D721Med (cell line): ENCODE measurements around the gene LRRC41.

Experiments
- DNase-seq: peaks from one replicate; pipeline ENCODE4 v3.0.0; 2011; ENCODE audit warnings: low spot score; ENCODE audit not compliant: insufficient read length
- FAIRE-seq: peaks from 2 replicates; lab custom pipeline; 2011; peaks lifted over from hg19 to GRCh38; lab: Jason Lieb, UNC
- CTCF ChIP-seq: IDR thresholded peaks from 2 replicates; pipeline ENCODE4 v1.5.1; 2012; ENCODE audit warnings: mild to moderate bottlenecking, control low read depth; ENCODE audit not compliant: insufficient read depth; ENCODE audit errors: missing control alignments

LRRC41 gene

GRCh38 chr1:46303038-46303871, at the start of gene LRRC41, which contains the start of gene UQCRH:
Gene LRRC41, minus strand, starts transcription at chr1:46303616. Its CDS starts 294 bp downstream, at chr1:46303322.
Gene UQCRH, plus strand, starts transcription at chr1:46303698. Its CDS starts 69 bp downstream, at chr1:46303767.
- FAIRE-seq, result no peak
- peak; percentile 79 for DNase-seq
- TF ChIP-seq CTCF, result peak; percentile 1

GRCh38 chr1:46352363-46352762, 48.9 kb upstream of the LRRC41 start:
- TF ChIP-seq CTCF, result no peak
- no peak for DNase-seq
- no peak for FAIRE-seq

- FAIRE-seq (no peak), DNase-seq (no peak)
- no peak for TF ChIP-seq CTCF
Observed at GRCh38 chr1:46345281-46345680, 41.9 kb upstream of the LRRC41 start.

- no peak for TF ChIP-seq CTCF
- DNase-seq (no peak), FAIRE-seq (no peak)
Observed at GRCh38 chr1:46344481-46344880, 41.1 kb upstream of the LRRC41 start.

GRCh38 chr1:46343705-46344104, 40.3 kb upstream of the LRRC41 start:
- no peak for DNase-seq
- FAIRE-seq, result no peak
- TF ChIP-seq CTCF, result no peak

- FAIRE-seq (no peak), DNase-seq (no peak)
- TF ChIP-seq CTCF, result no peak
Observed at GRCh38 chr1:46343351-46343695, 39.9 kb upstream of the LRRC41 start.
